Ishikawa (cell line): ENCODE measurements around the gene EMP2.

Source experiments
- CEBPB ChIP-seq: IDR thresholded peaks from 2 replicates; pipeline ENCODE4 v1.6.1; 2012
- CREB1 ChIP-seq: IDR thresholded peaks from 2 replicates; pipeline ENCODE4 v1.6.1; 2012; ENCODE audit warnings: low read depth
- EGR1 ChIP-seq: IDR thresholded peaks from 2 replicates; pipeline ENCODE4 v1.6.1; 2012
- EP300 ChIP-seq: IDR thresholded peaks from 2 replicates; pipeline ENCODE4 v1.6.1; 2012; ENCODE audit warnings: borderline replicate concordance
- FOXM1 ChIP-seq: IDR thresholded peaks from 2 replicates; pipeline ENCODE4 v1.6.1; 2012; ENCODE audit warnings: low read depth, borderline replicate concordance
- MAX ChIP-seq: IDR thresholded peaks from 2 replicates; pipeline ENCODE4 v1.6.1; 2012
- NFIC ChIP-seq: IDR thresholded peaks from 2 replicates; pipeline ENCODE4 v1.6.1; 2012
- RAD21 ChIP-seq: IDR thresholded peaks from 2 replicates; pipeline ENCODE4 v1.6.1; 2012; ENCODE audit warnings: low read depth
- REST ChIP-seq: IDR thresholded peaks from 2 replicates; pipeline ENCODE4 v1.6.1; 2012; ENCODE audit warnings: low read depth, mild to moderate bottlenecking
- TAF1 ChIP-seq: IDR thresholded peaks from 2 replicates; pipeline ENCODE4 v1.6.1; 2012; ENCODE audit warnings: low read depth, mild to moderate bottlenecking
- TCF12 ChIP-seq: IDR thresholded peaks from 2 replicates; pipeline ENCODE4 v1.6.1; 2012; ENCODE audit warnings: low read depth
- TEAD4 ChIP-seq: IDR thresholded peaks from 2 replicates; pipeline ENCODE4 v1.6.1; 2012
- USF1 ChIP-seq: IDR thresholded peaks from 2 replicates; pipeline ENCODE4 v1.6.1; 2012
- YY1 ChIP-seq: IDR thresholded peaks from 2 replicates; pipeline ENCODE4 v1.6.1; 2012; ENCODE audit warnings: low read depth
- ZBTB7A ChIP-seq: IDR thresholded peaks from 2 replicates; pipeline ENCODE4 v1.6.1; 2012; ENCODE audit warnings: low read depth

Gene EMP2

GRCh38 chr16:10520869-10521578, 59.4 kb downstream of the EMP2 start:
- no peak for TF ChIP-seq CREB1
- no peak for TF ChIP-seq FOXM1
- TF ChIP-seq TCF12: no peak
- no peak for TF ChIP-seq MAX
- no peak for TF ChIP-seq EP300
- no peak for TF ChIP-seq USF1
- TF ChIP-seq NFIC: no peak
- TF ChIP-seq TEAD4: no peak
- TF ChIP-seq YY1: no peak

- TF ChIP-seq TCF12: no peak
- TF ChIP-seq FOXM1: no peak
- no peak for TF ChIP-seq TEAD4
- TF ChIP-seq CREB1: no peak
- TF ChIP-seq USF1: no peak
- no peak for TF ChIP-seq TAF1
- TF ChIP-seq ZBTB7A: no peak
- no peak for TF ChIP-seq REST
Measured at GRCh38 chr16:10519929-10520868, 60.2 kb downstream of the EMP2 start.

- TF ChIP-seq MAX (no peak), REST (no peak), NFIC (no peak), CREB1 (no peak), CEBPB (no peak), TAF1 (no peak), RAD21 (no peak), USF1 (no peak), TCF12 (no peak), ZBTB7A (no peak), TEAD4 (no peak), EP300 (no peak), EGR1 (no peak), YY1 (no peak), FOXM1 (no peak)
Measured at GRCh38 chr16:10519297-10519696, 61.1 kb downstream of the EMP2 start.

GRCh38 chr16:10518479-10519041, 61.8 kb downstream of the EMP2 start:
- TF ChIP-seq TAF1 (no peak), CEBPB (no peak), TEAD4 (no peak), YY1 (no peak), ZBTB7A (no peak), TCF12 (no peak), RAD21 (no peak), REST (no peak), EP300 (no peak), CREB1 (no peak)
